GM18907 (cell line): Measurements from ENCODE around the gene CNTN1.
"Not testable (repeated sequence)": the region's sequence is repeated elsewhere in the genome, so short reads cannot be mapped to it uniquely, and the experiment has no call there.

Source experiments
- ATAC-seq: cut with Tn5 transposase; IDR thresholded peaks from one replicate; pipeline ENCODE4 v1.9.1; 2021; ENCODE audit warnings: mild to moderate bottlenecking, moderate library complexity; ENCODE audit not compliant: unreplicated experiment

Gene CNTN1

GRCh38 chr12:41023836-41024235 lies 331.6 kb downstream of the CNTN1 start:
- ATAC-seq, result no peak

DNA sequence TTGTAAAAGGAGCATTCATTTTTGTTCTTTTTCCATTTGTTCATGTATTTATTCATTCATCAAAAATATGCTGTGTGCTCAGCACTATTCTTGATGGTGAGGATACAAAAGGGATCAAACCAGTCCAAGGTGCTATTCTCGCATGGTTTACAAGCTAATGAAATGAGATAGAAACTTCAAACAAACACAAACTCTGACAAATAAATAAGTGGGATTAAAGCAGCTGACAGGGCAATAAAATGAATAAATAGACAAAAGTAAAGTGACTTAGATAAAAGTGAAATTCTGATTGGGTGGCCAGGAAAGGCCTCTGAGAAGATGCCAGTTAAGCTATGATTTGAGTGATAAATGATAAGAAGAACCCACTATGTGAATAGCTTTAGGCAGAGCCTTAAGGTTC lies 333.9 kb downstream of the CNTN1 start:
- no peak for ATAC-seq

- ATAC-seq, result no peak
Observed at GRCh38 chr12:41032386-41032785, 340.1 kb downstream of the CNTN1 start.

DNA sequence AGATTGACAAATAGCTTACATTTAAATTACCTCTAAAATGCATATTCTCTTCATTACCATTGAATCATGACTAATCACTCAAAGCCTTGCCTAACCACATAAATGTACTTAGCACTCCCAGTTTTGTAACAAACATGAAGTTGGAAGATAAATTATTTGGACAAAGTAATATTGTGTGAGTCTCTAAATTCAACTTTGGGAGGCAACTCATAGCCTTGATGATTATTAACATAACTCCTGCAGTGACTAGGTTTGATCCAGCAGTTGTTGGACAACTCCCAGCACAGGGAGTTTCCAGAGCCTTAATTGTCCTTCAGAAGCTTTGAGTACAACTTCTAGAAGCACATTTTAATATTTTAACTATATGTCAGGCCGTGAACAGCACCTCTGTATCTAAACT lies 342.4 kb downstream of the CNTN1 start:
- no peak for ATAC-seq

- ATAC-seq, result no peak
Observed at GRCh38 chr12:41039461-41039860, 347.2 kb downstream of the CNTN1 start.

DNA sequence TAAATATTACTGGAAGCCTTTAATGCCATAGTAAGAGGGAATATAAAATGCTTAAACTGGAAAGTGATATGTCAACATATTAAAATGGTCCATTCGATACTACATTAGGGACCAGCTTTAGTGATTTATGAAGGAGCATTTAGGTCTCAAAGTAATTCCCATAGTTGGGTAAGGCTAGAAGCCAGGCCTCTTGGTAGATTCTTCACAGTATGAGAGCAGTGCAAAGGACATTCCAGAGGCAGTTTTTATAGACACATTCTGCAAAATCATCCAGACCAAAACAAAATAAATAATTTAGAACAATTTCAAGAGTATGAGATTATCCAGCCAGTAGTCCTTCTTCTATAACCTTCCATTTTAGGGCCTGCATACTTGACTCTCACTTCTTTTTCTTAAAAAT lies 353.3 kb downstream of the CNTN1 start:
- no peak for ATAC-seq

DNA sequence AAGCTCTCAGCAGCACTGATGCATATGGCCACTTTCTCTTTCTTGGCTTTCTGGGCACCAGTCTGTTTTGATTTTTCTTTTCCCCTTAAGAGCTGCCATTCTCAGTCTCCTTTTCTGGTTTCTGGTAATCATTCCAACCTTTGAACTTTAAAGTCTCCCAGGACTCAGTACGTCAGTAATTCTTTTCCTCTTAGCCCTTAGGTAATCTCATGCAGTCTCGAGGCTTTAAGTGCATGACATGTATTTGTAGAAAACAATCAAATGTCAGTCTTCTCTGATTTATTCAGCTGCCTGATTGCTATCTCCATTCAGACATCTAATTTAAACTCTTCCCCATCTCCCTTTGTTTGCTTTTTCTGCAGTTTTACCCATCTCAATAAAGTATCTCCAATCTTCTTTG lies 356.8 kb downstream of the CNTN1 start:
- ATAC-seq, result no peak

DNA sequence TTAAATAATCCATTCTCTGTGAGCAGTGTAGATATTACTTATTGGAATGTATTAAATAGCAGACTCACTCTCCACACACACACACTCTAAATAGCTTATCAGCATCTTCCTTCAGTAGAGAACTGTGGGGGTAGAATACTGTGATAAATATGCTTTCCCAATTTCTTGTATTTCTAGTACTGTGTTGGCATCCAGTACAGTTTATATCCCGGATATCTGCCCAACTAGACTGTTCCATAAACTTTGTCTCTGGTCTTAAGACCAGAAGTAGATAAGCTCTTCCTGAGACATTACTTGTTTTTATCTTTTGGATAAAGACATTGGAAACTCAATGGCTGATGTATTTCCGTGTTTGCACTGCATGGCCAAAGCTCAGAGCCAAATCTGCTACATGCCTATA lies 359.7 kb downstream of the CNTN1 start:
- no peak for ATAC-seq

- no peak for ATAC-seq
Observed at GRCh38 chr12:41052441-41052840, 360.2 kb downstream of the CNTN1 start.

DNA sequence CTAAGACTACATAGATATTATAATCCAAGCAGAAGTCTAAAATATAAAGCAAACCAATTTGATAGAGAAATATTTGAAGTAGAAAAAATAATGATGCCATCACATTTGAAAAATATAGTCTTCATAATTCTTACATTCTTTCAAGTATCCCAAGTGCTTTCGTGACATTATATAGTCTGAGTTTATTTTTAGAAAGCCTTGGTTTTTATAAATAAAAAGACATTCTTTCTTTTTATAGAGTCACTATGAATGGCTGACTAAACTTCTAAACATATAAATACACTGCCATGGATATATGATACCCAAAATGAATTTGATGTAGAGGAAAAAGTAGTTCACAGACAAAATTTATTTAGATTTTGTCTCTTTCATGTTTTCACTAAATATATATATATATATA lies 360.8 kb downstream of the CNTN1 start:
- ATAC-seq, result no peak

GRCh38 chr12:41055875-41056577 lies 363.8 kb downstream of the CNTN1 start:
- no peak for ATAC-seq

GRCh38 chr12:41058266-41058665 lies 366.0 kb downstream of the CNTN1 start:
- no peak for ATAC-seq

DNA sequence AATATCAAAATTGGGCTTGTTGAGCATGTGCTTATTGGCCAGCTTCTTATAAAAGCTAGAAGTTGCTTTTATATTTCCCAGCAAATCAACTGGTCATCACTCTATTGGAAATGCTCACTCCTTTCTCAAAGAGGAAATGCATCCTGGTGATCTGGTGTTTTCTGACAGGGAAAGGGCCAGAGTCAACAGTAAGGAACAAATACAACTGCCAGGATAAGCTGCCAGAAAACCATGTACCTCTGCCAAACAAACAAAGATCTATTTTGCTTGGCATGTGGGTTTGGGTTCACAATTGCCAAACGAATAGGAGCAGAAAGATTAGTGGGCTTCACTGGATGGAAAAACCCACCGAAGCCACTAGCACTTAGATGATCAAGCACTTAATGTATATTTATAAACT lies 369.0 kb downstream of the CNTN1 start:
- ATAC-seq, result no peak

DNA sequence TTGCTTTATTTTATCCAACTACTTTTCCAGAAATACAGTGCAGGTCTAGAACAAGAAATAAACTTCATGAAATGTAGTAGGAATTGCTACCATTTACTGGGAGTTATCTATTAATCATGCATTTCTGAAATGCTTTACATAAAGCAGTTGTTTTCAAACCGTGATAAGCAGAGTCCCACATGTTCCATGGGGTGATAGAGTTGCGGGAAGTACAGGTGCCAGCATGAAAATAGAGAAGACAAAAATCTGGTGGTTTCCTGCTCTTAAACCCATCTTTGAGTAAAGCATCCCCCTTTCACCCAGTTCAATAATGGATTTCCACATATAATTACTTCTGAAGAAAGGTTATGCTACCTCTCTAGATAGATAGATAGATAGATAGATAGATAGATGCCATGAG lies 372.2 kb downstream of the CNTN1 start:
- ATAC-seq, result no peak

DNA sequence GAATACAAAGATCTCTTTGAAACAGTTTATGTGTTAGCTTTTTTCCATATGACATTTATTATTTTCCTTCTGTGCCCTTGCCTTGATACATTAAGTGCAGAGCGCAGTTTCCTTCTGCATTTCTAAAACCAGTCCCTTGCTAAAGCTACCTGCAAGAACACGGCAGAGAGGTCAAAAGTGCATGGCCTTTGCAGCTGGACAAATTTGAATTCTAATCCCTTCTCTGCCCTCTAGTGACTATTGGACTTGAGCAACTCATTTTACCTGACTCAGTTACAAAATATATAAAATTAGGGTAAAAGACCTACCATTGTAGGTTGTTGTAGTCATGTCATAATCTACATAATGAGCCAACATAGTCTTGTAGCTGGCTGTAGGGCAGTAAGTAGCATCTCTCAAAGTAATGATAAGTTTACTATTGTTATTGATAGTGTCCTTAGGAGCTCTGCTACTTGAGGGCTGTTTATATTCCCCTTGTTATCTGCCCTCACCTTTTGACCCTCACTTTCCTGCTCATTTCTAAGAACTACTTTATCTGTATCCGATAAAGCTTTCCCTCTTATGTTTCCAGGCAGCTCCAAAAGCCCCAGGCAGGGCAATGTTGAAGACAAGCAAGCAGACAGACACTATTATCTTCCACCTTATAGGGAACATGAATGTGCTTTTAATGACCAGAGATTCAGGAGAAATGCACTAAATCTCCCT lies 375.9 kb downstream of the CNTN1 start:
- no peak for ATAC-seq

- ATAC-seq, result peak; percentile 68
Observed at GRCh38 chr12:41073633-41074472, 381.6 kb downstream of the CNTN1 start.

DNA sequence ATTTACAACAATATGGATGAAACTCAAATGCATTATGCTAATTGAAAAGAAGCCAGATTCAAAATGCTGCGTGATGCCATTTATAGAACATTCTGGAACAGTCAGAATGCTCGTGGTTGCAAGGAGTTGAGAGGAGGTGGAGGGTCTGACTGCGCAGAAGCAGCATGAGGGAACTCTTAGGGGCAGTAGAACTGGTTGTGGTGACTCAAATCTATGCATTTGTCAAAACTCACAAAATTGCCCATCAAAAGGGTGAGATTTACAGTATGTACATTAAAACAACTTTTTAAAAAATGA lies 382.2 kb downstream of the CNTN1 start:
- ATAC-seq, result no peak

GRCh38 chr12:41076114-41076513 lies 383.9 kb downstream of the CNTN1 start:
- ATAC-seq, result no peak

DNA sequence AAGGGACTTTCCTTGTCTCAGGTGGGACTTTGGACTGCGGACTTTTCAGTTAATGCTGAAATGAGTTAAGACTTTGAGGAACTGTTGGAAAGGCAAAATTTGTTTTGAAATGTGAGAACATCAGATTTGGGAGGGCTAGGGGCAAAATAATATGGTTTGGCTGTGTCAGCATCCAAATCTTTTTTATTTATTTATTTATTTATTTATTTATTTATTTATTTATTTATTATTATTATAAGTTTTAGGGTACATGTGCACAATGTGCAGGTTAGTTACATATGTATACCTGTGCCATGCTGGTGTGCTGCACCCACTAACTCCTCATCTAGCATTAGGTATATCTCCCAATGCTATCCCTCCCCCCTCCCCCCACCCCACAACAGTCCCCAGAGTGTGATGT lies 389.0 kb downstream of the CNTN1 start:
- ATAC-seq, result not testable (repeated sequence)

GRCh38 chr12:41089438-41089837 lies 397.2 kb downstream of the CNTN1 start:
- ATAC-seq, result no peak

- no peak for ATAC-seq
Observed at GRCh38 chr12:41092115-41092514, 399.9 kb downstream of the CNTN1 start.

- no peak for ATAC-seq
Observed at GRCh38 chr12:41096797-41097196, 404.6 kb downstream of the CNTN1 start.
